HG03469 (cell line): ENCODE measurements around the gene SLC35F3.
"Not testable (repeated sequence)": the region's sequence is repeated elsewhere in the genome, so short reads cannot be mapped to it uniquely, and the experiment has no call there.

Experiments used
- ATAC-seq: cut with Tn5 transposase; IDR thresholded peaks from one replicate; pipeline ENCODE4 v1.9.1; 2021; ENCODE audit warnings: mild to moderate bottlenecking, moderate library complexity, moderate number of reproducible peaks; ENCODE audit not compliant: unreplicated experiment

SLC35F3 gene

DNA sequence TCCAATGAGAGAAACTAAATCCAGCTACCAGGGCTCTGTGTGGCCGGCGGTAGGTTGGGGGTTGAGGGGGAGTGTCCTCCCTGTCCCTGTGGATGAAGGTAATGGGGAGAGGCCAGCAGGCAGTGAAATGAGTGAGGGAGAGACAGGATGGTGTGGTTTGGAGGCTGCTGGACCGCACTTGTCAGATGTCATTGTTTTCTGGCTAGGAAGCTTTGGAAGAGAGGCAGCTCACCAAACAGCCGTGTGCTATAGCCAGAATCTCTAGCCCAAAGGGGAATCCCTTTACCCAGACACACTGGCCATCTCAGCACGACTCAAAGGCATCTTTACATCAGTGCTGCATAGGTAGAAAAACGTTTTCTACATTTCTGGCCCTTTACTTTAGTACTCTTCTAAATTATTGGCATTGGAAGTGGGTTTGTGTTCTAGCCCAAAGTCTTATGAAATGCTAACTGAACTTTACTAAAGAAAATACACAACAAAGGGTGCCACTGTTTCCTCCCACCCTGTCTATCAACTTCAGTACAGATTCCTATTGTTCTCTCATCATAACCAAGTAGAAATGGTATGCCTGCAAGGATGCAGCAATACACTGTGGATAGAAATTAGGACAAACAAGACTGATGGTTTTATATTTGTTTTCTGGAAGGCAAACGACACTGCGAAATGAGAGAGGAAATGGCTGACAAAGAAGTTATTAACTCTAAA, 372.8 kb downstream of the SLC35F3 start:
- no peak for ATAC-seq

DNA sequence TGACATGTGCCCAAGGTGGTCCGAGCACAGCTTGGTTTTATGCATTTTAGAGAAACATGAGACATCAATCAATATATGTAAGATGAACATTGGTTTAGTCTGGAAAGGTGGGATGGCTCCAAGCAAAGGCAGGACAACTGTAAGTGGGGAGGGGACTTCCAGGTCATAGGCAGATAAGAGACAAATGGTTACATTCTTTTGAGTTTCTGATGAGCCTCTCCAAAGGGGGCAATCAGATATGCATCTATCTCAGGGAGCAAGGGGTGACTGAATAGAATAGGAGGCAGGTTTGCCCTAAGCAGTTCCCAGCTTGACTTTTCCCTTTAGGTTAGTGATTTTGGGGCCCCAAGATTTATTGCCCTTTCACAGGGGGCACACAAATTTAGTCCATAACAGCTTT, 374.5 kb downstream of the SLC35F3 start:
- no peak for ATAC-seq

DNA sequence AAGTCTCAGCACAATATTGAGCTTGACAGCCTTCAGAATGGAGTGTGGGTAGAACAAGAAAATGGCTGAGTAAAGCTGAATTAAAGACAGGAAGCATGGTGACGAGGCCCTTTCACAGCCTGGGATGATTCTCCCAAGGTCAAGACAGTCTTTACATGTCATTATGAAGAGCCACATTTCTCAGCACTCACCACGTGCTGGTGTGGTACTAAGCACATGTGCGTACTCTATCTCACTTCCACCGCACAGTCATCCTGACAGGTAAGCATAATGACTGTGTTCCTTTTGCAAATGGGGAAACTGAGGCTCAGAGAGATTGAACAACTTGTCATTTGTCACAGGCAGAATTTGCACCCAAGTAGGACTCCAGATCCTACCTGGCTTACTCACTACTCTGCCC, 376.0 kb downstream of the SLC35F3 start:
- no peak for ATAC-seq

DNA sequence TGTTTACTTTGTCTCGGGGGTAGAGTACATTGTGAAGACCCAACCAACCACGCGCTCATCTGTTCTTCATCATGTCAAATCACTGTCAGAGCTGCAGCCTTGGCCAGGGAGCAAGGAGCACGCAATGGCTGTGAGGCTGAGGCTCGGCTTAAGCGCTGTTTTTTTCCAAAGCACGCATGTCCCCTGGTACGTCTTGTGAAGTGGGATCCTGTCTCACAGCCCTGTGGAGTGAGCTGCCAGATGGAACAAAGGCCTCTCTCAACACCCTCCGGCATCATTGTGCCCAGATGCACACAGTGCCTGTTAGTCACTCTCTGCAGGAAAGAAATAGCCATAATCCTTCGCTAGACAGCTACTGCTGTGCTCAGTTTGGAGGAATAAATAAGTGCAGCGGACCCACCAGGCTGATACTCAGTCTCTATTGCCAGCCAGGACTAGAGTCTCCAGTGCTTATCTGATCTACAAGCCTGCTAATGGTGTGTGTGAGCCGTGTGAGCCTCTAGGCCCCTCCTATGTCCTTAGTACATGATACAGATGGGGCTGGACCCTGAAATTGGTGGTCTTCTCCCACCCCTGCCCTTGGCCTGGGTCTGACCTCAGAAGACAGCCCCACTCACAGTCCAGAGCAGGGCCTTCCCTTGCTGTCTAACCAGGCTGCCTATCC, 377.5 kb downstream of the SLC35F3 start:
- ATAC-seq, result no peak

DNA sequence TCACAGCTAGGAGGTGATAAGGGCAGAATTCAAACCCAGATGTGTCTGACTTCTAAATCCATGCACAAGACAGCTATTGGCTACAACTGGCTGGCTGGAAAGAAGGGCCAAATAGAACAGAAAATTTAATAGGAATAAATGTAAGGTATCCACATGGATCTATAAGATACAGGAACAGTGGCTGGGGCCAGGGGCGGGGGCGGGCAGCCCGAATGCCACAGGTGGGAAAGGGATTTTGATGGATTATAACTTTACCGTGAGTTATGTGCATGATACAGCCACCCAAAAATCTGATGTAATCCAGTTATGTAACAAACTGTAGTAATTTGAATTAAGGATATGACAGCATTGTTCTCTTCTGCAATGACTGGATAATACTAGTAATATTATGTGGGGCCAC, 381.7 kb downstream of the SLC35F3 start:
- no peak for ATAC-seq

DNA sequence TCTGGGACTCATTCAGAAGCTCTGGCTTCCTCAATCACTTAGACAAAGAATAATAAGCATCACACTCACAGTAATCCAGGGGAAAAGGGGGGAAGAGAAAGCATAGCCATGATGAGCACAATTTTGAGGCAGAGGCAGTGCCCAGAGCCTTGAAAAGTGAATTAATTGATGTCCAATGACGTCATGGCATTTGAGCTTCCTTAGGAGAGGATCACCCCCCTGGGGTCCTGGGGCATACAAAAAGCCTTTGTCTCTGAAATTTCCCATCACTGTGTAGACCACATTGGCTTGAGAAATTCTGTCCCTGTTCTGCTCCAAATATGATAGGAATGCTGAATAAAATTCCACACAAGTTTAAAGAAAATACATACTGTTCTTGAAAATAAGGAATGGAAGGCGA, 384.5 kb downstream of the SLC35F3 start:
- no peak for ATAC-seq

DNA sequence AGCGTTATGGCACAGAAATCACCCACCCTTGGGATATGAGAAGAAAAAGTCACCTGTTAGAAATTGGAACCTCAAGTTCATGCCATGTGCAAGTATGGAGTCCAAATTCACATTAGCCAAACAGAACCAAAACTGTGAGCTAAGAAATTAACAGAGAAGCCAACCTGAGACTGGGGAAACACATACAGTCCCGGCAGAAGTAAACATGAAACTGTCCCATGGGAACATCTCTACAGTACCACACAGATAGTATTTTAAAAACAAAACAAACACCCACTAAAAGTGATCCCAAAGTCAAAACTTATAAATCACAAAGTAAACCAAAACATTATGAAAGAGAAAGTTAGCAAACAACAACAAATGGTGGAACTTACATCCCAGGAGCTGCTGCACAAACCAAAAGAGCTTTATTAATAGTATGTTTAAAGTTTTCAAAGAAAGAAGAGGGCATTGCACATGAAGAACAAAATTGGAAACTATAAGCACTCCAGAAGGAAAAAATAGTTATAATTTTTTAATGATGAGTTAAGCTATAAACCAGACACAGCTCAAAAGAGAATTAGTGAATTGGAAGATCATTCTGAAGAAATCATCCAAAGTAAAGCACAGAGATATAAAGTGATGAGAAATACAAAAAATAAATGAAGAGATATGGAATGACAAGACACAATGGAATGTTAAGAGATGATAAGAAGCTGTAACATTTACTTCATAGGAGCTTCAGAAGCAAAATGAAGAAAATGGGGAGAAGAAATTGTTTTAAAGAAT, 385.2 kb downstream of the SLC35F3 start:
- no peak for ATAC-seq

DNA sequence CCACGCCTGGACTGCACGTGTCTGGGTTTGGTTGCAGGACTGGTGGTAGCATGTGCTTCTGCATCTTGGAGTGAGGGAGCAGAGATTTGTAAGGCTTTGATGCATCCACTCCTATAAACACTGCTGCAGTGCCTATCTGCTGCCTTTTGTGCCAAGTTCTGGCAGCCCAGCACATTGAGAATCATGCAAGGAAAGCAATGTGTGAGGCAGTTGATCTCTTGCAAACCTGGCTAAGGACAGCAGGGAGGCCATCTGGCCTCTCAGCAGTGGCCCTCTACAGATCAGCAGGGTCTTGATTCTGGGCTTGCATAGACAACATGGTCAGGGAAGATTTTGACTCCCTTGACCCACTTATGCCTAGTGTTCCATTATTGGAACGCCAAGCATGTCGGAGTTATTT, 387.5 kb downstream of the SLC35F3 start:
- no peak for ATAC-seq

DNA sequence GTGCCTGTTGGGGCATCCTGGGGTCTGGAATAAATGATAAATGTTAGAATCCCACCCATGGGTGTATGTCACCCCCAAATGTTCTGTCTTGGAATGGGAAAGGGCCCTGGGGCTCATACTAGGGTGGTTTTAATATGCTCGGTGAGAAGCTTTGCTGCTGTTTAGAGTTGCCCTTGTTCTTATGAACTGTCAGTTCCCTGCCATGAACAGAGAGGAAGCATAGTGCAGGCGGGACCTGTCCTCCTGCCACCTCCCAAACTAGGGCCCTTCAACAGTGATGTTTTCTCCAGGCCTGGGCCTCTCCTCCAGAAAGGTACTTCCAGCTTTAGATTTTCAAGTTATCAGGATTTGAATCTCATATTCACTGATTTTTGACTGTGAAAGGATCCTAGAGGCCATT, 388.1 kb downstream of the SLC35F3 start:
- no peak for ATAC-seq

DNA sequence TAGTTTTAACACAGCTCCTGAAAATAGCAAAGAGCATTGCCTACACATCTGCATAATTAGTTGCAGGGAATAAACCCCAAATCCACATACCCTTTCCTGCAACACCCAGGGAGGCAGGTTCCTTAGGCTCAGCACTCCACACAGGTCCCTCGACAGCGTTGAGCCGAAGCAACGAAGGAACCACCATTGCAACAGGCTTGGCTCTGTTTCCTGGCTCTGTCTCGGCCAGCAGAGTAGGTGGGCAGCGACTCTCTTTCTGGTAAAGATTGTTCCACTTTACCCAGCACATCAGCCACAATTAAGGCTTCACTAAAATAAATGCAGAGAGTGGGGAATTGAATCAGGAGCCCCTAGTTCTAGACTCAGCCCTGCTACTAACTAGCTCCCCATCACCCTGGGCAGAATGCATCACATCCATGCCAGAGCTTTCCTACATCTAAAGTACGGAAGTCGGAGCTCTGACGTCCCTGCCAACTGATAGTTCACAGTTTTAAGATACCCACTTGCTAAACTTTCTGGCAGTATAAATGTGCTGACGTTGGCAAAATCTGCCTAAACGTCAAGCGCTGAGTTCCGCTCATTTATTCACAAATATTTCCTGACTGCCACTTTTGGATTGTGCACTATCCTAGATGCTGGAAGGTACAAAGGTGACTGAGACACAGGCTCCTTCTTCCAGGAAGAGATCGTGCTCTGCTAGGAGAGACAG, 389.8 kb downstream of the SLC35F3 start:
- ATAC-seq, result no peak

DNA sequence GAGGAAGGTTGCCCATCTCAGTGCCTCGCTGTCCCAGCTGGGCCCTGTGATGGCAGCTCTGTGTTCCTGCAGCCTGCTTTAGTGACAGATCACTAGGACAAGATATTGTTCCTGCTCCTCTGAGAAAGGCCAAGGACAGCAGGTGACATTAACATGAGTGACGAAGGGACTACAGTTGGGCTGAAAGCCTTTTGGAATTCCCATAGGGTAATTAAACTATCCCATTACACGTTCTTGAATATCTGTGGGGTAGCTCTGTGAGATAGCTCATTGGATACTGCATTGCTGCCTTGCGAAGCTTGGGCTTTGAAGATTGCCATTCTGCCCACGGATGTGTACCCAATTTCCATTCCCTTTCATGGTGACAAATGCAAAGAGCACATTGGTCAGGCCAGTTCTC, 390.6 kb downstream of the SLC35F3 start:
- no peak for ATAC-seq

DNA sequence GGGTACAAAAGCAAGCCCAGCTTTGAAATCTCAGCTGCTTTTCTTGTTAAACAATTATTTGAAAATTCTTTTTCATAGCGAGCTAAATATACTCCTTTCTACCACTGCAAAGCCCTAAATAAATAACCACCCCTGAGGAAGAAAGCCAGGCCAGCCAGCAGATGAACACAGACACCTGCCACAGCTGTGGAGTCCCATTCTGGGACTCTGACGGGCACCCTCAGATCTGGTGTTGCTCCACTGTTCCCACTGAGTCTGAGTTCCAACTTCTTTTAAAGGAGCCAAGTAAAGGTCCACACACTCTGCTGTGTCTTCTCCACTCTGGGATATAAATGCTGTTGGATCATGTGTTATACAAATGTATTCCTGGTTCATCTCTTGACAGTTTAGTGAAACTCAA, 391.1 kb downstream of the SLC35F3 start:
- no peak for ATAC-seq

DNA sequence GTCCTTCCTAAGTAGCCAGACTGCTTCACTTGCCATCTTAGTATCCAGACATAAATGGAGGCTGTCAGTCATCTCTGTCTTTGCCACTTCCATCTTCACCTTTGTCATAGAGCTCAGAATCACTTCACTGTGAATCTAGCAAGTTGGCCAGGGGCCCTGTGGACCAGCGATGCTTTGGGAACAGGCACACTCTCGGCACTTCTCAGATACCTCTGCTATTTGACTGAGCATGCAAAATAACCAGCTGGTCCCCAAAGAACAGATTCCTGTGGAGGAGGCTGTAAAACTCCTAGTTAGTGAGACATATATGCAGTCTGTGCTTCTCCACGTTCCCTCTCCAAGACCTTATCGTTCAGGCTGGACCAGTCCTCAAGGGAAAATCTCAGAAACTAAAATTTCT, 392.0 kb downstream of the SLC35F3 start:
- no peak for ATAC-seq

DNA sequence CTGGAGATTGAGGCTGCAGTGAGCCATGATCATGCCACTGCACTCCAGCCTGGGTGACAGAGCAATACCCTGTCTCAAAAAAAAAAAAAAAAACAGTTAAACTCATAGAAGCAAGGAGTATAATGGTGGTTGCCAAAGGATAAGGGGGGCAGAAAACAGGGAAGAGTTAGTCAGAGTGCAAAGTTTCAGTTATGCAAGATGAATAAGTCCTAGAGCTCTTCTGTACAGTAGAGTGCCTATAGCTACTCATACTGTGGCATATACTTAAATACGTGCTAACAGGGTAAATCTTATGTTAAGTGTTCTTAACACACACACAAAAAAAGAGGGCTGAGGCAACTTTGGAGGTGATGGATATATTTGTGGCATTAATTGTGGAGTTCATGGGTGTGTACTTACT, 393.2 kb downstream of the SLC35F3 start:
- ATAC-seq, result no peak

DNA sequence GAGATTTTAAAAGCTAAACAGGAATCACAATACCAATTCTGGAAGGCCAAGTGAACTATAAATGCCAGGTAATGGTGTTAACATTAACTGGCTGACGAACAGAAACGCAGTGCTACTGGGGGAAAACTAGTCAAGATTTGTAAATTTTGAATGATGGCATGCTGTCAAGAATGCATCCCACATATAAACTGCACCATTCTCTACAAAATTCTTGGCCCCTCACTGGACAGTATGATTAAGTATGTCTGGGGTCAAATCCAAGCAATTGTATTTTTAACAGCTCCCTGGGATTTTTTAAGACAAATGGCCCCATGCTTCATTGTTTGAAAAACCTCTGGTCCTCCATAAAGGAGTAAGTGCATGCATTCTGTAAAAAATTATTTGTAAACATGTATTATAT, 395.6 kb downstream of the SLC35F3 start:
- no peak for ATAC-seq

DNA sequence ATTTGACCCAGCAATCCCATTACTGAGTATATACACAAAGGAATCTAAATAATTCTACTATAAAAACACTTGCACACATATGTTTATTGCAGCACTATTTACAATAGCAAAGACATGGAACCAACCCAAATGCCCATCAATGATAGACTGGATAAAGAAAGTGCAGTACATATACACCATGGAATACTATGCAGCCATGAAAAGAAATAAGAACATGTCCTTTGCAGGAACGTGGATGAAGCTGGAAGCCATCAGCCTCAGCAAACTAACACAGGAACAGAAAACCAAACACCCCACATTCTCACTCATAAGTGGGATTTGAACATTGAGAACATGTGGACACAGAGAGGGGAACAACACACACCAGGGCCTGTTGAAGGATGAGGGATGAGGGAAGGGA, 397.2 kb downstream of the SLC35F3 start:
- not testable (repeated sequence) for ATAC-seq

DNA sequence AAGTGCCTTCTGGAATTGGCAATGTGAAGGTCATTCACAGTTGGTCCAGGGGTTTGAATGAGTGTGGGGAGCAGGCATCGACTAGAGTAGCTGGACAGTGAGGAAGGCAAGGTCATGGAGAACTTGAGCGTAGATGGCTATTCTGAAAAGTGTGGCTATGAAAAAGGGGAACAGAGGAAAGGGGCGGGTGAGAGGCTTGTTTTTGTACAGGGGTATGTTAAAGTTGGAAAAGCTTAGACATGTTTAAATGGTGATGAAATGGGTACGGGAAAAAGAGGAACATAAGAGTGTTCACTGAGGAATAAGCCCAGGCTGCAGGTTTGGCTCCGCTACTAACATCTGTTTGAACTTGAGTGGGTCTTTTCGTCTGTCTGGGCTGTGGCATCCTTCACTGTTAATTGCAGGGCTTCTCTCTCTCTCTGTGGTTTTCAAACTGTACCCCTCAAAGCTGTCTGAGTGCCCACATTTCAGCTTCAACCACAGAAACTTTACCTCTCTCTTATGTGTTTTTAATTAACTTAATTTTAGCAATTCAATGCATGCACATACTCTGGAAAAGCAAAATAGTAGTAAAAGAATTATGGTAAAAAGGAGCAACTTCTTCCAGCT, 398.0 kb downstream of the SLC35F3 start:
- ATAC-seq, result no peak

DNA sequence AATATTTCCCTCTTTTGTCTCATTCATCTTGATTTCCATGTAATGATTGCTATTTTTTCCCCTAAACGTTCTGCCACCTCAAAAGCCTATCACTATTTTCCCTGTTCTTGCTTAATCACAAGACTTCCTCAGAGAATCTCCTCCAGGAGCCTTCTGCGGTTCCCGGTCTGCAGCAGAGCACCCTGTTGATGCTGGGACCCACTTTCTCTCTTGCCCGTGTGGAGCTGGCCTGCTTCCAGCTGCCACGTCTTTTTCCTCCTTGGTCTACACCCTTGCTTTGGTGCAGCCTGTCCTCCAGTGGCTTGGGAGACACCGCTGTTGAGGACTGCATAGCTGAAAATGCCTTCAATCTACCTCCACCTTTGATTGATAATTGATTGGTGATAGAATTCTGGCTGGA, 398.8 kb downstream of the SLC35F3 start:
- ATAC-seq, result no peak

DNA sequence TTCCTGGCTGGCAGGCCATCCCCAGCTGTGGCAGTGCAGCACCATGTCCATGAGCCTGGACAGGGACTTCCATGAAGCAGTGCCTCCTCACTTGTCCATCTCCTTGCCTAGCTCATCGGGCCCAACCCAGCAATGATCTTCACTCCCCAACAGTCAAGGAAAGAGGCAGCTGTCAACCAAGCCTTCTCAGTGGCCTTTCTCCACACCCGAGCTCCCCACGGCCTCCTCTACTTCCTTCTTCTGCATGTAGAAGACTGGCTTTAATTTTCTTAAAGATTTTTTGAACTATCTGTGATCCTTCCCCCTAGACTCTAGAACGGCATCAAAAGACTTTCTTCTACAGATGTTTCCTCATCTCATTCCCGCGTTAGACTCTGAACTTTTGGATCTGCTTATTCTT, 403.2 kb downstream of the SLC35F3 start:
- no peak for ATAC-seq

DNA sequence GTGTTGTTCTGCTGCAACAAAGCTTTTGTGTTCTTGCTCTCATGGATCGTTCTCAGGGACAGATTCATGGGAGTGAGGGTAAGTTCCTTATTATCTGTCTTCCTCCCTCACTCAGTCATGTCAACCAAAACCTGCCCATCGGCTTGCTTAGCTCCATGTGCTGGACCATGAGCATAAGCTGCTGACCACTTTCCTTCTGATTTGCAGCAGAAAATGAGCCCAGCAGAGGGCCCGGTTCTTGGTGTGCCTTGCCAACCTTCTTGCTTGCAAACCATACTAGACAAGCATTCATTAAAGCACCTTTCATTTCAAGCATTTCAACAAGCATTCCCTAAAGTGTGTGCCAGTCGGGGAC, 404.7 kb downstream of the SLC35F3 start:
- ATAC-seq, result no peak
